ENCODE results near the gene HDHD3. TPM values are rescaled to one million over a fixed set of nuclear protein-coding genes. Genes with fewer than 3 reads are reported as not detected.

The HDHD3 gene
- total and polyA plus RNA-seq, 12 donors, result 89.1 to 343 (median 194) TPM

DNA sequence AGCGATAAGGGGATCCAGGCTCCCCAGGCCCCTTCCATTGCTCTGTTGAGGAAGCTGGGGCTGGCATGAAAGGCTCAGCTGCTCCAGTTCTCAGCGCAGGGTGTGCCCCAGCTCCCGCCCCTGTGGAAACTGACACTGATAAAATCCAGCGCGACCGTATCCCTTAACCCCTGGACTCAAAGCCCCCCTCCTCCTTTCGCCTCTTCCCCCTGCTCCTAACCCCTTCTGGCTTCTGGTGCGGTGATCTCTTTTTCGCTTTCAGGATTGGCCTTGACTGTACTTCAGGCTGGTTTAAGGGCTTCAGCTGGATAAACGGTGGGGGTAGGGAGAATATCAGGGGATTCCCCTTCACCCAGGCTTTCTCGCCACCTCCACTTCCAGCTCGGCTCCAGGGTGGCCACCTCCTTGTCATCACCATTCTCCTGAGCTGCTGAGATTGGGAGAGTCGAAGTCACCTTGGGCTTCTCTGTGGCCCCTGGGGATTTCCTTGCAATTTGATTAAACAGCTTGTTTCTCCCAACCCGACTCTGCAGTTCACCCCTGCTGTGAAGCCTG lies 26.6 kb downstream of the HDHD3 start:
- Histone ChIP-seq H3K36me3 (replicated peaks in 1 of 2) (no peaks in the 10 kb centered on the region), H3K4me1 (replicated peaks in 1 of 2) (peaks cover 0 to 7% of the 10 kb centered on the region in 2 donors), H3K27me3 (no peaks in the 10 kb centered on the region), H3K4me3 (peak overlapping the region in 1 of 4 donors; percentile 85), H3K9me3 (replicated peaks in 1 of 3) (no peaks in the 10 kb centered on the region), H3K27ac (no peak overlapping the region)
- intact Hi-C loops (cut with DNase I), result no loop called here
- DNase-seq, result peak in 1 of 7 donors; percentile 43
- no peak for TF ChIP-seq POLR2A (IDR thresholded peaks at IDR 0.05)
- TF ChIP-seq, protein P1, sequence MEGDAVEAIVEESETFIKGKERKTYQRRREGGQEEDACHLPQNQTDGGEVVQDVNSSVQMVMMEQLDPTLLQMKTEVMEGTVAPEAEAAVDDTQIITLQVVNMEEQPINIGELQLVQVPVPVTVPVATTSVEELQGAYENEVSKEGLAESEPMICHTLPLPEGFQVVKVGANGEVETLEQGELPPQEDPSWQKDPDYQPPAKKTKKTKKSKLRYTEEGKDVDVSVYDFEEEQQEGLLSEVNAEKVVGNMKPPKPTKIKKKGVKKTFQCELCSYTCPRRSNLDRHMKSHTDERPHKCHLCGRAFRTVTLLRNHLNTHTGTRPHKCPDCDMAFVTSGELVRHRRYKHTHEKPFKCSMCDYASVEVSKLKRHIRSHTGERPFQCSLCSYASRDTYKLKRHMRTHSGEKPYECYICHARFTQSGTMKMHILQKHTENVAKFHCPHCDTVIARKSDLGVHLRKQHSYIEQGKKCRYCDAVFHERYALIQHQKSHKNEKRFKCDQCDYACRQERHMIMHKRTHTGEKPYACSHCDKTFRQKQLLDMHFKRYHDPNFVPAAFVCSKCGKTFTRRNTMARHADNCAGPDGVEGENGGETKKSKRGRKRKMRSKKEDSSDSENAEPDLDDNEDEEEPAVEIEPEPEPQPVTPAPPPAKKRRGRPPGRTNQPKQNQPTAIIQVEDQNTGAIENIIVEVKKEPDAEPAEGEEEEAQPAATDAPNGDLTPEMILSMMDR (IDR thresholded peaks at IDR 0.05), result no peak
- WGBS, 4 donors, result 8 to 11% (median 10%) methylated on average over 13 to 14 of the region's 14 CpGs

DNA sequence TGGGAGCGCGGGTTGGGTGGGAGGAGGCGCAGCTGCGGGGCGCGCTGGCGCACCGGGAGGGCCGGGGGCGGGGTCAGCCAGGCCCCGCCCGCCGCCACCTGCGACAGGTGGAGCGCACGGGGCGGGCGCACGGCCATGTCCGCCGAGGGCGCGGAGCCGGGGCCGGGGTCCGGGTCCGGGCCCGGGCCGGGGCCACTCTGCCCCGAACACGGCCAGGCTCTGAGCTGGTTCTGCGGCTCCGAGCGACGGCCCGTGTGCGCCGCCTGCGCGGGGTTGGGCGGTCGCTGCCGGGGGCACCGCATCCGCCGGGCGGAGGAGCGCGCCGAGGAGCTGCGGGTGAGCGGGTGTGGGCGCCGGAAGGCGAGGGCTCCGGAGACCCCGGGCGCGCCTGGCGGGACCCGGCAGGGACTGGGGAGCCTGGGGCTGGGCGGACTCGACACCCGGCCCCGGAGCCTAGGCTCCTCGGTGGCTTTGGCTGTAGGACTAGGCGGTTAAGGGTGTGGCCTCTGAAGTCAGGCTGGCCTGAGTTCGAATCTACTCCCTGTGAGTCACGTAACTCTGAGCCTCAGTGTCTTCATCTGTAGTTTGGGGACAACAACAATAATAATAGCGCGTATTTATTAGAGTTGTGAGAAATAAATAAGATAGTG lies 27.2 kb downstream of the HDHD3 start, which contains the start of gene BSPRY:
TSS of gene BSPRY (plus strand) at position 97 of the 650 bp plus-strand sequence. CDS start at position 136, 39 bp downstream.
- WGBS, 4 donors, result 0 to 9% (median 1%) methylated on average over 5 to 71 of the region's 71 CpGs
- Histone ChIP-seq H3K36me3 (replicated peaks in 1 of 2) (no peaks in the 10 kb centered on the region), H3K4me3 (peak within 1 kb of the TSS in 2 of 4 donors; percentile 27 to 85), H3K27me3 (no peaks in the 10 kb centered on the region), H3K4me1 (replicated peaks in 1 of 2) (peaks cover 0 to 7% of the 10 kb centered on the region in 2 donors), H3K27ac (no peak within 1 kb of the TSS), H3K9me3 (replicated peaks in 1 of 3) (no peaks in the 10 kb centered on the region)
- peak in 1 of 7 donors; percentile 42 for DNase-seq
- intact Hi-C loops (cut with DNase I), result no loop called here
- TF ChIP-seq POLR2A (IDR thresholded peaks at IDR 0.05), result no peak

DNA sequence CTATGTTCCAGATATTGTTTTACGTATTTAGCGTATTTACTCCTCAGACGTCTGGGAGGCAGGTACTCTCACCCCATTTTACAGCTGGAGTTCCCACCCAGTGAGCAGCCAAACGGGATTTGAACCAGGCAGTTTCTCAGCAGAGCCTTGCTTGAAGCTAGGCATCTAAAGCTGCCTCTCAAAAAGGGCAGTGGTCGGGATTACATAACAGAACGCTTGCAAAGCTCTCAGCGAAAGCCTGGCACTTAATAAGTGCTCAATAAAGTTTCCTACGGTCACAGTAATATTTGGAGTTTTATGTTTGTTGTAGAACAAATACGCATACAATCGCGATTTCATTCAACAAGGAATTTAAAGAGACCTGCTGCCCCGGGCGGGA lies 27.7 kb downstream of the HDHD3 start:
- Histone ChIP-seq H3K27me3 (no peaks in the 10 kb centered on the region), H3K4me3 (peak overlapping the region in 2 of 4 donors; percentile 27 to 85), H3K4me1 (replicated peaks in 1 of 2) (peaks cover 0 to 10% of the 10 kb centered on the region in 2 donors), H3K36me3 (replicated peaks in 1 of 2) (no peaks in the 10 kb centered on the region), H3K9me3 (replicated peaks in 1 of 3) (no peaks in the 10 kb centered on the region), H3K27ac (no peak overlapping the region)
- TF ChIP-seq, protein P1 (IDR thresholded peaks at IDR 0.05), result no peak
- no peak for TF ChIP-seq POLR2A (IDR thresholded peaks at IDR 0.05)
- intact Hi-C loops (cut with DNase I), result no loop called here
- DNase-seq, result peak in 1 of 7 donors; percentile 49
- 23 to 33% (median 28%) methylated on average over 11 to 13 of the region's 13 CpGs for WGBS, 4 donors

DNA sequence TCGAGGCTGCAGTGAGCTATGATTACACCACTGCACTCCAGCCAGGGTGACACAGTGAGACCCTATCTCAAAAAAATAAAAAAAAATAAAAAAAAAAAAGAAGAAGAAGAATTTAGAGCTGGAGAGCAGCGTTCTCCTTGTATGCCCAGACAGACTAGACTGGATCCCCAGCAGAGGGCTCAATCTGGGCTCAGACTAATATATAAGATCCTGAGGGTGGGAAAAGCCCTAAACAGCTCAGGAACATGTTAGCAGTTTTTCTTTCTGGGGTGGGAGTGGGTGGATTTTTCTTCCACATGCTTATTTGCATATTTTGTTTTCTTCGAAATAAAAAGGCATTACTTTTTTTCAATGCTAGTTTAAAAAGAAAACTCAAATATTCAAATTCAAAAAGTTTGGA lies 28.3 kb downstream of the HDHD3 start:
- DNase-seq, result no peak
- peaks cover 0 to 14% of the 10 kb centered on the region in 2 donors for H3K4me1 ChIP-seq (replicated peaks in 1 of 2)
- TF ChIP-seq POLR2A (IDR thresholded peaks at IDR 0.05), result no peak
- TF ChIP-seq, protein P1 (IDR thresholded peaks at IDR 0.05), result no peak
- WGBS, 4 donors, result 87 to 90% (median 88%) methylated on average over 3 of the region's 3 CpGs
- H3K27ac ChIP-seq, result no peak overlapping the region
- intact Hi-C loops (cut with DNase I), result no loop called here
- H3K4me3 ChIP-seq, result no peak overlapping the region
- no peaks in the 10 kb centered on the region for H3K9me3 ChIP-seq (replicated peaks in 1 of 3)
- H3K36me3 ChIP-seq (replicated peaks in 1 of 2), result no peaks in the 10 kb centered on the region
- H3K27me3 ChIP-seq, result no peaks in the 10 kb centered on the region

Data from adrenal gland (tissue), 12 donors.